Trophoblast cell (in vitro differentiated cells and primary cell): Measurements from ENCODE around the gene STYXL1.

ENCODE experiments used
- DNase-seq, 2 donors: peaks; one replicate each; pipeline ENCODE4 v3.0.0-alpha.2; 2016
- H2AFZ ChIP-seq: 2 replicates; pipeline ENCODE4 v1.6.1; 2013; ENCODE audit warnings: low read length, moderate library complexity, mild to moderate bottlenecking; ENCODE audit not compliant: insufficient read depth, poor library complexity
- H2AK5ac ChIP-seq: 2 replicates; pipeline ENCODE4 v1.6.1; 2013; ENCODE audit warnings: mild to moderate bottlenecking, low read length
- H2BK120ac ChIP-seq: 2 replicates; pipeline ENCODE4 v1.6.1; 2013; ENCODE audit warnings: low read length, mild to moderate bottlenecking, moderate library complexity; ENCODE audit not compliant: insufficient read depth, poor library complexity
- H2BK12ac ChIP-seq: 2 replicates; pipeline ENCODE4 v1.6.1; 2013; ENCODE audit warnings: mild to moderate bottlenecking, low read length, moderate library complexity
- H2BK5ac ChIP-seq: 2 replicates; pipeline ENCODE4 v1.6.1; 2013; ENCODE audit warnings: low read length, low read depth, moderate library complexity, mild to moderate bottlenecking; ENCODE audit not compliant: poor library complexity
- H3K14ac ChIP-seq: 2 replicates; pipeline ENCODE4 v1.6.1; 2013; ENCODE audit warnings: mild to moderate bottlenecking, low read length
- H3K18ac ChIP-seq: 2 replicates; pipeline ENCODE4 v1.6.1; 2013; ENCODE audit warnings: mild to moderate bottlenecking, low read length
- H3K23ac ChIP-seq: 2 replicates; pipeline ENCODE4 v1.6.1; 2013; ENCODE audit warnings: low read length
- H3K27ac ChIP-seq: 2 replicates; pipeline ENCODE4 v1.5.1; 2013; ENCODE audit warnings: low read depth, mild to moderate bottlenecking, inconsistent platforms, low read length, moderate library complexity
- H3K27me3 ChIP-seq: 2 replicates; pipeline ENCODE4 v1.6.1; 2013; ENCODE audit warnings: inconsistent platforms, mild to moderate bottlenecking, low read length, moderate library complexity; ENCODE audit not compliant: insufficient read depth
- H3K36me3 ChIP-seq, 2 experiments: 1 replicate in 1 of 2; 2 replicates in 1 of 2; pipeline ENCODE4 v1.6.1; 2013; ENCODE audit warnings: low read length in 2 of 2, mild to moderate bottlenecking in 2 of 2, moderate library complexity in 1 of 2; ENCODE audit not compliant: insufficient read depth in 2 of 2, control insufficient read depth in 1 of 2
- H3K4ac ChIP-seq: 2 replicates; pipeline ENCODE4 v1.6.1; 2013; ENCODE audit warnings: low read depth, mild to moderate bottlenecking, low read length, moderate library complexity
- H3K4me1 ChIP-seq, 2 experiments: 1 replicate in 1 of 2; 2 replicates in 1 of 2; pipeline ENCODE4 v1.6.1; 2013; ENCODE audit warnings: low read length in 2 of 2, mild to moderate bottlenecking in 2 of 2, moderate library complexity in 1 of 2; ENCODE audit not compliant: insufficient read depth in 2 of 2, control insufficient read depth in 1 of 2
- H3K4me2 ChIP-seq: 2 replicates; pipeline ENCODE4 v1.6.1; 2013; ENCODE audit warnings: inconsistent platforms, mild to moderate bottlenecking, low read length, moderate library complexity
- H3K4me3 ChIP-seq: 2 replicates; pipeline ENCODE4 v1.5.1; 2013; ENCODE audit warnings: mild to moderate bottlenecking, low read depth, low read length, inconsistent platforms
- H3K79me1 ChIP-seq: one replicate; pipeline ENCODE4 v1.6.1; 2013; ENCODE audit warnings: low read length
- H3K79me2 ChIP-seq: 2 replicates; pipeline ENCODE4 v1.6.1; 2013; ENCODE audit warnings: low read length, mild to moderate bottlenecking; ENCODE audit not compliant: control insufficient read depth, insufficient read depth, poor library complexity
- H3K9ac ChIP-seq: 2 replicates; pipeline ENCODE4 v1.6.1; 2013; ENCODE audit warnings: mild to moderate bottlenecking, low read length
- H3K9me3 ChIP-seq: 2 replicates; pipeline ENCODE4 v1.6.1; 2013; ENCODE audit warnings: low read depth, mild to moderate bottlenecking, control low read depth, inconsistent platforms, low read length; ENCODE audit not compliant: insufficient read depth
- H4K12ac ChIP-seq: 2 replicates; pipeline ENCODE4 v1.6.1; 2013; ENCODE audit warnings: low read depth, mild to moderate bottlenecking, low read length, moderate library complexity
- H4K8ac ChIP-seq: 2 replicates; pipeline ENCODE4 v1.6.1; 2013; ENCODE audit warnings: low read depth, mild to moderate bottlenecking, low read length, moderate library complexity
- H4K91ac ChIP-seq: one replicate; pipeline ENCODE4 v1.6.1; 2013; ENCODE audit warnings: low read depth, mild to moderate bottlenecking, low read length, moderate library complexity
- WGBS: extraction: QIAGEN DNeasy Blood & Tissue Kit; methylation state at CpG from one replicate; pipeline ENCODE4 v1.1.7; 2013; ENCODE audit warnings: missing lambda C conversion rate; ENCODE audit not compliant: insufficient read length, insufficient coverage; ENCODE audit errors: extremely low coverage; 5-methylcytosine and 5-hydroxymethylcytosine counted together

STYXL1 gene

DNA sequence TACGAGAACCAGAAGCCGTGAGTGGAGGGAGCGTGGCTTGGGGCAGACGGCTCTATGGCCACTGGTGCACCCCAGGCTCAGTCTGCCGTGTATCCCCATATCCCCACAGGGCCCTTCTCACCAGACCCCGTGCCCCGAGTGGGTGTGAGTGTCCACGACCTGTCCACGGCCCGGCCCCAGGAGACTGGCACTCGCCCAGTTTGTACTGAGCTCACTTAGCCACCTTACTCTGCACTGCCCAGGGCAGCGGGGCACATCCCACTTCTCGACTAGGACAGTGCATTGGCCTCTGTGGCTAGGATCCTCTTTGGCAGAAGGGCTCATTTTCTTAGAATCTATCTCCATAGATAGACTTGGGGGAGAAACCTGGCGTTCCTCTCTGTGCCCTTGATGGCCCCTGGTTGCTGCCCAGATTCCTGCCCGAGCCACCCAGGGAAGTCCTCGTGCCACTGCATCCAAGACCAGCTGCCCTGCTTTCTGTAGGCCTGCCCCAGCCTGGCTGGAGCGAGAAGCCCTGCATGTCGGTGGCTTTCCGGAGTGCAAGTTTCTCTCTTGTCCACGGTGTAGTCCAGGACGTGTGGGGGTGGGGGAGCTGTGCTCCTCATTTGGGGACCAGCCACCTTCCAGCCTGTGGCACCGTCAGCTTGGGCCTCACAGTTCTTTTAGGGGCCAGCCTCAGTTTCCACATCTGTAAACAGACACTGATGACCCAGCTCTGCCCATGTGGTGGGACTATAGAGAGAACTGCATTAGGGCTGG is 65.3 kb downstream of the STYXL1 start:
- Histone ChIP-seq H3K4me2 (no peak overlapping the region), H3K4ac (no peak overlapping the region), H2BK120ac (no peak overlapping the region), H3K27ac (no peak overlapping the region), H2BK12ac (no peak overlapping the region), H3K27me3 (no peaks in the 10 kb centered on the region), H4K91ac (no peak overlapping the region), H3K4me3 (no peak overlapping the region), H4K8ac (no peak overlapping the region), H3K9me3 (peaks cover 5% of the 10 kb centered on the region), H3K36me3 (peaks cover 79% of the 10 kb centered on the region in 2 experiments), H3K9ac (no peak overlapping the region), H3K14ac (no peak overlapping the region), H3K23ac (no peak overlapping the region), H2BK5ac (no peak overlapping the region), H4K12ac (no peak overlapping the region), H2AFZ (no peak overlapping the region), H2AK5ac (no peak overlapping the region), H3K4me1 (no peaks in the 10 kb centered on the region), H3K18ac (no peak overlapping the region), H3K79me1 (no peaks in the 10 kb centered on the region), H3K79me2 (no peaks in the 10 kb centered on the region)
- DNase-seq = no peak
- whole genome bisulfite sequencing = no CpG with 5 or more reads among the region's 22 CpGs

DNA sequence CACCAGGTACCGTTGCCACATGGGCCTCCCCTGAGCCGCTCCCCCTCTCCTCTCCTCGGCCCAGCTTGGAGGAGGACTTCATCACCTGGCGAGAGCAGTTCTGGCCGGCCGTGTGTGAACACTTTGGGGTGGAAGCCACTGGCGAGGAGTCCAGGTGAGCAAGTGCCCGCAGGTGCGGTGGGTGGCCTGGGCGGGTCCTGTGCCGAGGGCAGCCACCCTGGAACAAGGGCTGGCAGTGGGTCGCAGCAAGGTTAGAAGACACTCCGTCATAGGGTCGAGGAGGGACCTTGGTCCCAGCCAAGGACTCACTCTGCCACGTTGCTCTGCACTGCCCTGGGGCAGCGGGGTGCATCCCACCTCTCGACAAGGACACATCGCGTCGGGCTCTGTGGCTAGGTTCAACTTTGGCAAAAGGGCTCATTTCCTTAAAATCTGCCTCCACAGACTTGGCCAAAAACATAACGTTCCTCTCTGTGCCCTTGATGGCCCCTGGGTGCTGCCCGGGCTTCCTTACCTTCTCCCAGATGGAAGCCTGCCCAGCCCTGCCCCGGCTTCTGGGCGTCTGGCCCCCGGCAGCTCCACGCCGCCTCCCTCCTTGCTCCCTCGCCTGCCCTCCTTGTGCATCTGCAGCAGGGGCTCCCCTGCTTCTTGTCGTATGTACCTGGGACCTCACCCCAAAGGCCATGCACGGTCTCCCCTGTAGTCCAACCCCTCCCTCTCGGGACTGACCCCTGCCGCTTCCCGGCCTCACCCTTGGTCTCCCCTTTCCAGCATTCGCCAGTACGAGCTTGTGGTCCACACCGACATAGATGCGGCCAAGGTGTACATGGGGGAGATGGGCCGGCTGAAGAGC is 66.1 kb downstream of the STYXL1 start:
- Histone ChIP-seq H3K14ac (no peak overlapping the region), H2BK120ac (no peak overlapping the region), H2AK5ac (no peak overlapping the region), H3K9ac (no peak overlapping the region), H3K4ac (no peak overlapping the region), H3K79me2 (no peaks in the 10 kb centered on the region), H2BK5ac (no peak overlapping the region), H2BK12ac (no peak overlapping the region), H4K8ac (no peak overlapping the region), H2AFZ (no peak overlapping the region), H3K4me2 (no peak overlapping the region), H4K91ac (no peak overlapping the region), H3K23ac (no peak overlapping the region), H4K12ac (no peak overlapping the region), H3K79me1 (no peaks in the 10 kb centered on the region), H3K36me3 (peaks cover 73 to 74% of the 10 kb centered on the region in 2 experiments), H3K4me1 (no peaks in the 10 kb centered on the region), H3K27ac (no peak overlapping the region), H3K4me3 (no peak overlapping the region), H3K9me3 (peaks cover 5% of the 10 kb centered on the region), H3K27me3 (no peaks in the 10 kb centered on the region), H3K18ac (no peak overlapping the region)
- no CpG with 5 or more reads among the region's 38 CpGs for WGBS
- no peak for DNase-seq

DNA sequence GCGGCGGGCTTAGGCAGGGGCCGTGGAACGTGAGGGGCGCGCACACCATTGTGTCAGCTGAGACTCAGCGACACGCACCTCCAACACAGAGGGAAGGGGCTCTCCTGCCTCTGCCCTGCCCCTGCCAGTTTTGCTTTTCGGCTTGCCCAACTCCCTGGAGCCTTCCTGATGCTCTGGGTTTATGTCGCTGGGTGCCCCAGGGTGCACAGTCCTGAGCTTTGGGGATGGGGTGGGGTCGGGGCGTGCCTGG is 66.7 kb downstream of the STYXL1 start:
- no peak overlapping the region for H3K9ac ChIP-seq
- H3K79me1 ChIP-seq = no peaks in the 10 kb centered on the region
- H3K36me3 ChIP-seq = peaks cover 68% of the 10 kb centered on the region in 2 experiments
- no peaks in the 10 kb centered on the region for H3K27me3 ChIP-seq
- H3K23ac ChIP-seq = no peak overlapping the region
- H3K4me2 ChIP-seq = no peak overlapping the region
- H4K91ac ChIP-seq = no peak overlapping the region
- no peak overlapping the region for H3K18ac ChIP-seq
- no peak for DNase-seq
- H2BK5ac ChIP-seq = no peak overlapping the region
- no peak overlapping the region for H3K4me3 ChIP-seq
- no peak overlapping the region for H3K27ac ChIP-seq
- no peak overlapping the region for H4K8ac ChIP-seq
- no peak overlapping the region for H4K12ac ChIP-seq
- no peaks in the 10 kb centered on the region for H3K4me1 ChIP-seq
- H2AK5ac ChIP-seq = no peak overlapping the region
- peaks cover 4% of the 10 kb centered on the region for H3K9me3 ChIP-seq
- no peaks in the 10 kb centered on the region for H3K79me2 ChIP-seq
- no peak overlapping the region for H3K14ac ChIP-seq
- H2BK12ac ChIP-seq = no peak overlapping the region
- H2AFZ ChIP-seq = no peak overlapping the region
- H3K4ac ChIP-seq = no peak overlapping the region
- WGBS = no CpG with 5 or more reads among the region's 12 CpGs
- H2BK120ac ChIP-seq = no peak overlapping the region

DNA sequence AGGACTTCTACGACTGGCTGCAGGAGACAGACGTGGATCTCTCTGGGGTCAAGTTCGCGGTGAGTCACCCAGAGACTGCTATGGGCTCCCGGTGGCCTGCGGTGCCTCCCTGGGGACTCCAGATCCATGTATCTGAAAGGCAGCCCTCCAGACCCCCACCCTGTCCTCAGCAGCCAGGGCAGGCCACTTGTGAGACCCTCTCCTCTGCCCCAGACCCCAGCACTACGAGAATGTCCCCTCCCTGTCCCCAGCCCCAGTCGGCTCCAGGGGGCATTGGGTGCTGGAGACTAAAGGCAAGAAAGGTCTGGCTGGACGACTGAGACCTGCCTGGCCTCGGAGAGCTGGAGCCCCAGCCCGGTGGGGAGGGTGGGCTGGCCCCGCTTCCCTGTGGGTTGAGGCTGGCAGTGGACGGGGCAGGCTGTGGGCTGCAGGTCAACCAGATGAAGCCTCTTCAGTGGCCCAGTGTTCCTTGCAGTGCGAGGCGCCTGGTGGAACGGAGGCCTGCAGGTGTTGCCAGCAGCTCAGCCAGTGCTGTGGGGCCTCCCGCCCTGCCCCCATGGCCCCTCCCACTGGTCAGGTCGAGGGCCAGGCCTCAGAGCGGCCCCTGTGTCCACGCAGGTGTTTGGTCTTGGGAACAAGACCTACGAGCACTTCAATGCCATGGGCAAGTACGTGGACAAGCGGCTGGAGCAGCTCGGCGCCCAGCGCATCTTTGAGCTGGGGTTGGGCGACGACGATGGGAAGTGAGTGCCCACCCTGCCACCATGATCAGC is 67.2 kb downstream of the STYXL1 start:
- no peak overlapping the region for H2BK12ac ChIP-seq
- H3K14ac ChIP-seq = no peak overlapping the region
- H2AFZ ChIP-seq = no peak overlapping the region
- H3K79me1 ChIP-seq = no peaks in the 10 kb centered on the region
- no peak overlapping the region for H3K27ac ChIP-seq
- H3K4me2 ChIP-seq = no peak overlapping the region
- no peak for DNase-seq
- no peak overlapping the region for H3K18ac ChIP-seq
- H2AK5ac ChIP-seq = no peak overlapping the region
- H3K23ac ChIP-seq = no peak overlapping the region
- no peak overlapping the region for H4K12ac ChIP-seq
- no peak overlapping the region for H3K4me3 ChIP-seq
- no peak overlapping the region for H2BK5ac ChIP-seq
- no peak overlapping the region for H3K4ac ChIP-seq
- H3K27me3 ChIP-seq = no peaks in the 10 kb centered on the region
- H3K9me3 ChIP-seq = no peaks in the 10 kb centered on the region
- H4K91ac ChIP-seq = no peak overlapping the region
- H2BK120ac ChIP-seq = no peak overlapping the region
- no CpG with 5 or more reads among the region's 29 CpGs for WGBS
- no peaks in the 10 kb centered on the region for H3K4me1 ChIP-seq
- H3K36me3 ChIP-seq = peaks cover 63% of the 10 kb centered on the region in 2 experiments
- H3K9ac ChIP-seq = no peak overlapping the region
- H3K79me2 ChIP-seq = no peaks in the 10 kb centered on the region
- H4K8ac ChIP-seq = no peak overlapping the region
